Activated B cell treated with CpG ODN at 0.5 μM for 24 hours (primary cell): ENCODE data around the gene SEMA5B. TPM values are rescaled to one million over a fixed set of nuclear protein-coding genes. Genes with fewer than 3 reads are reported as not detected.

Experiments used
- ATAC-seq: fragments of 200-7000 bp; cut with Tn5 transposase; one replicate; pipeline ENCODE4 v1.10.0; 2021; ENCODE audit warnings: low read depth, mild to moderate bottlenecking, moderate library complexity
- CTCF ChIA-PET: fragments of 350-600 bp; sonication (Branson Sonifier 250); formaldehyde crosslinking; loops from one replicate; lab custom pipeline; 2021; ENCODE audit warnings: antibody characterized with exemption; lab: Charles Lee
- POLR2A ChIA-PET: fragments of 350-600 bp; sonication (Branson Sonifier 250); formaldehyde crosslinking; loops from one replicate; lab custom pipeline; 2021; ENCODE audit warnings: antibody characterized with exemption; lab: Charles Lee
- DNase-seq: peaks from one replicate; pipeline ENCODE4 v3.0.0; 2022
- H3K27ac Mint-ChIP-seq: one replicate; pipeline ENCODE4 v1.8.0; 2020; ENCODE audit warnings: mixed read lengths
- H3K27me3 Mint-ChIP-seq: one replicate; pipeline ENCODE4 v1.8.0; 2021; ENCODE audit warnings: mixed read lengths
- H3K36me3 Mint-ChIP-seq: one replicate; pipeline ENCODE4 v1.8.0; 2021; ENCODE audit warnings: low read depth, mixed read lengths
- H3K4me1 Mint-ChIP-seq: one replicate; pipeline ENCODE4 v1.8.0; 2021; ENCODE audit warnings: mixed read lengths
- H3K4me3 Mint-ChIP-seq: one replicate; pipeline ENCODE4 v1.8.0; 2020; ENCODE audit warnings: mild to moderate bottlenecking, mixed read lengths
- H3K9me3 Mint-ChIP-seq: one replicate; pipeline ENCODE4 v1.8.0; 2020; ENCODE audit warnings: mixed read lengths
- CTCF ChIP-seq: fragments of 200-600 bp; IDR thresholded peaks from one replicate; pipeline ENCODE4 v1.8.0; 2022; ENCODE audit warnings: antibody characterized with exemption, mild to moderate bottlenecking
- intact Hi-C: fragments of 100-400 bp; cut with micrococcal nuclease; formaldehyde crosslinking; loops from one replicate; pipeline ENCODE4 v1.15.1; 2024
- total RNA-seq: library from RNA; stranded (reverse); gene quantifications from 2 replicates; pipeline ENCODE4 v1.2.3, GENCODE V29; 2022

Gene SEMA5B
- total RNA-seq, 1 donor from 2014 or later, result 1.6 TPM

DNA sequence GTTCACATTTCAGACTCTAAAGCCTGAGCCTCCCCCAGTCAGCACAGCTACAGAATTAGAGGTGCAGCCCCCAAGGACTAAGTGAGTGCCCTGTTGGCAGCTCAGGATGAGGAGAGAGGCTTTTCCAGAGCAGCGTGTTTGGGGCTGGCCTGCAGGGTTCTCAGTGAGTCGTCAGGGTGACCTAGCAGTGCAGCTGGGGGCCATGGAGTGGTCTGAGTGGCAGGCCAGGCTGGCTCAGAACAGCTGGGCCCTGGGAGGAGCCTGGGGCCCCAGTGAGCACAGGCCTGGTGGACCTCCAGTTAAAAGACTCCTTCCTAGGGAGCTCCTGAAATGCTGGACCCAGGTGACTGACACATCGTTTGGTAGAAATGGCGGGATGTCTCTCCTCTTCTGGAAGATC is 124.4 kb downstream of the SEMA5B start:
- DNase-seq (no peak), ATAC-seq (no peak)
- Mint-ChIP-seq H3K4me1 (no peaks in the 10 kb centered on the region), H3K36me3 (no peaks in the 10 kb centered on the region), H3K9me3 (peaks cover 11% of the 10 kb centered on the region), H3K4me3 (no peak overlapping the region), H3K27me3 (peaks cover 4% of the 10 kb centered on the region), H3K27ac (no peak overlapping the region)
- ChIA-PET POLR2A (no interaction called here), CTCF (no interaction called here)
- intact Hi-C loops, result no loop called here
- no peak for TF ChIP-seq CTCF

- Mint-ChIP-seq H3K27ac (no peak overlapping the region), H3K4me1 (no peaks in the 10 kb centered on the region), H3K27me3 (peaks cover 4% of the 10 kb centered on the region), H3K4me3 (no peak overlapping the region), H3K9me3 (peaks cover 11% of the 10 kb centered on the region), H3K36me3 (no peaks in the 10 kb centered on the region)
- intact Hi-C loops, result no loop called here
- ChIA-PET POLR2A (no interaction called here), CTCF (no interaction called here)
- DNase-seq (no peak), ATAC-seq (peak; percentile 61)
- TF ChIP-seq CTCF, result no peak
Observed at GRCh38 chr3:122902326-122902725, 125.2 kb downstream of the SEMA5B start.

GRCh38 chr3:122898298-122898697 is 129.3 kb downstream of the SEMA5B start:
- Mint-ChIP-seq H3K36me3 (no peaks in the 10 kb centered on the region), H3K27me3 (peaks cover 6% of the 10 kb centered on the region), H3K4me1 (peaks cover 6% of the 10 kb centered on the region), H3K9me3 (no peaks in the 10 kb centered on the region), H3K4me3 (no peak overlapping the region), H3K27ac (no peak overlapping the region)
- POLR2A ChIA-PET, result no interaction called here
- intact Hi-C loops, result no loop called here
- TF ChIP-seq CTCF, result no peak
- CTCF ChIA-PET, result no interaction called here
- ATAC-seq (no peak), DNase-seq (no peak)

DNA sequence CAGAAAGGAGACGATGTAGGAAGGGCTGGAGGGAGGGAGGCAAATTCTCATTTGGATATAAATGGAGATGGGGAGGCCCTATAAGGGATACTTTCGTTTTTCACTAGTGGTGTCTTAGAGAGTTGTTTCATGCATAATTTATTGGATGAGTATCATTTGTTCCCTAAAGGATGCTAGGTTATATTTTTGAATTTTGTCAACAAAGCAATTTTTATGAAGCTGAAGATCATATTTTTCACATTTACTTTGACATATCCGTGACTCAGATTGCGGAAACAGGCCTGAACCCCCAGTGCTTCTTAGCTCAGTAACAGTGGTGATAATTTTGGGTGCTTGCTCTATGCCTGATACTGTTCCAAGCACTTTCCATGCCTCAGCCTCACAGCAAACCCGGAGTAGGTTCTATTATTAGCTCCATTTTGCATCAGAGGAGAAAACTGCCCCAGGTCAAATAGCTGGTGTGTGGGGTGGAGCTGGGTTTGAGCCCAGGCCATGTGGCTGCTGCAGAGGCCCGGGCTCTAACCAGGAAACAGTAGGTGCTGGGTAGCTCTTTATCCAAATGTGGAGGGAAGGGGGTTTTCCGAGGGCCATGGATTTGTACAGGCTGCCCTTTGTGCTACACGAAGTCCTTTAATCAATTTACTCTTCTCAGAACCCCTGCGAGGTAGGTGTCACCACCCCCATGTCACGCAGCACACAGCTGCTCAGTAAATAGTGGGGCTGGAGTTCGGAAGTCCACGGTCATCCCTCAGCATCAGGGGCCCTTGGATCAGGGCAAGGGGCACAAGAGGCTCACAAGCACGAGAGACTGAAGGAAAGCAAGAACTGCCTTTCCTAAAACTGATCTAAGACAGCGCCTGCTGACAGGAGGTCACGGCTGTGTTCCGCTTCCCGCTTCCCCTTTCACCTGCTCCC is 133.6 kb downstream of the SEMA5B start:
- POLR2A ChIA-PET, result no interaction called here
- intact Hi-C loops, result no loop called here
- CTCF ChIA-PET, result no interaction called here
- Mint-ChIP-seq H3K4me1 (peaks cover 24% of the 10 kb centered on the region), H3K27me3 (peaks cover 6% of the 10 kb centered on the region), H3K4me3 (no peak overlapping the region), H3K9me3 (no peaks in the 10 kb centered on the region), H3K36me3 (no peaks in the 10 kb centered on the region), H3K27ac (no peak overlapping the region)
- DNase-seq (no peak), ATAC-seq (no peak)
- no peak for TF ChIP-seq CTCF

DNA sequence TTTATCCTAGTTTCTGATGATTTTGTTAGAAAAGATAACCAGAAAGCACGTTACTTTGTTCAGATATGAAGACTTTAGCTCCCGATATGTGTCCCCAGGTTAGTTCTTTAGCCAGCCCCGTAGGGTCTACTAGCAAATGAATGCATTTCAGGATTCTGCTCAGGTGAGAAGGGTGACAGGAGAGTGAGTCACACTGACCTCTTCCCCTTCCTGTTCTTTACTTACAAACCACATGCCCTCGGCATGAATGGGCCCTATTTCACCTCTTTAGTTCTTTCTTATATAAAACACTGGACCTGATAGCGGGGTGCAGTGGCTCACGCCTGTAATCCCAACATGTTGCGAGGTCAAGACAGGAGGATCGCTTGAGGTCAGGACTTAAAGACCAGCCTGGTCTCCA is 134.3 kb downstream of the SEMA5B start:
- Mint-ChIP-seq H3K4me3 (no peak overlapping the region), H3K4me1 (peaks cover 30% of the 10 kb centered on the region), H3K27me3 (peaks cover 6% of the 10 kb centered on the region), H3K27ac (no peak overlapping the region), H3K9me3 (no peaks in the 10 kb centered on the region), H3K36me3 (no peaks in the 10 kb centered on the region)
- ChIA-PET POLR2A (no interaction called here), CTCF (no interaction called here)
- ATAC-seq, result no peak
- DNase-seq, result no peak
- intact Hi-C loops, result no loop called here
- no peak for TF ChIP-seq CTCF
